Measurements from ENCODE around the gene MRPL12.

MRPL12 gene

DNA sequence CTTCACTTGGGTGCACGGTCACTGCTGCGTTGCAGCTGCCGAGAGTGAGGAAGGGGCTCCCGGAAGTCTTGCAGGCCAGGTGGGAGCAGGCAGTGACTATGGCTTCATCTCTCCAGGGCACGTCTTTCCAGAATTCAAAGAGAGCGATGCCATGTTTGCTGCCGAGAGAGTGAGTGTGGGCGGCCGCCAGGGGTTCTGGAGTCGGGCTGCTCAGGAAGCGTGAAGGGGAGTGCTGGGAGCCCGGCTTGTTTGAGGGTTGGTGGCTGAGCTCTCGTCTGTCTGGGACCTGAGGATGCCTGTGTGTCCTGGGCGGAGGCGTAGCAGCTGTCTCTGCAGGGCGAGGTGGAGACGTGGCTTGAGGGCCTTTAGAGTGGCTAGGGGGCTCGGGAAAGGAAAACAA is 13.1 kb upstream of the MRPL12 start:
- TF ChIP-seq, protein P1, sequence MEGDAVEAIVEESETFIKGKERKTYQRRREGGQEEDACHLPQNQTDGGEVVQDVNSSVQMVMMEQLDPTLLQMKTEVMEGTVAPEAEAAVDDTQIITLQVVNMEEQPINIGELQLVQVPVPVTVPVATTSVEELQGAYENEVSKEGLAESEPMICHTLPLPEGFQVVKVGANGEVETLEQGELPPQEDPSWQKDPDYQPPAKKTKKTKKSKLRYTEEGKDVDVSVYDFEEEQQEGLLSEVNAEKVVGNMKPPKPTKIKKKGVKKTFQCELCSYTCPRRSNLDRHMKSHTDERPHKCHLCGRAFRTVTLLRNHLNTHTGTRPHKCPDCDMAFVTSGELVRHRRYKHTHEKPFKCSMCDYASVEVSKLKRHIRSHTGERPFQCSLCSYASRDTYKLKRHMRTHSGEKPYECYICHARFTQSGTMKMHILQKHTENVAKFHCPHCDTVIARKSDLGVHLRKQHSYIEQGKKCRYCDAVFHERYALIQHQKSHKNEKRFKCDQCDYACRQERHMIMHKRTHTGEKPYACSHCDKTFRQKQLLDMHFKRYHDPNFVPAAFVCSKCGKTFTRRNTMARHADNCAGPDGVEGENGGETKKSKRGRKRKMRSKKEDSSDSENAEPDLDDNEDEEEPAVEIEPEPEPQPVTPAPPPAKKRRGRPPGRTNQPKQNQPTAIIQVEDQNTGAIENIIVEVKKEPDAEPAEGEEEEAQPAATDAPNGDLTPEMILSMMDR (IDR thresholded peaks at IDR 0.05; ENCODE audit: extremely low read depth, missing control alignments), result no peak
- DNase-seq (ENCODE audit: low spot score), result no peak

DNA sequence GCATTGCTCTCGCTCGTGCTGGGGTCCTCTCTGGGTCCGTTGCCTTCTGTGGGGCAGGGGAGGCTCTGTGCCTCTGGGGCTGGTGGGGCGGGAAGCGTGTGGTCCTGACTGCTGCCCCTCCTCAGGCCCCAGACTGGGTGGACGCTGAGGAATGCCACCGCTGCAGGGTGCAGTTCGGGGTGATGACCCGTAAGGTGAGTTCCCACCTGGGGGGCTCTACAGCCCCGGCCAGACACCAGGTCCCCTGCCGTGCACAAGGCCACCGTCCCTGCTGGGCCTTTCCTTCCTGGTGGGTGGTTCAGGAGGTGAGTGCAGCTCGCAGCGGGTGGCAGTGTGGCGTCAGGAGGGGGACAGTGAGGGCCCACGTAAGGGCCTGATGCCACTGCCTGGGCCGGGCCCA is 12.6 kb upstream of the MRPL12 start:
- TF ChIP-seq, protein P1 (IDR thresholded peaks at IDR 0.05; ENCODE audit: extremely low read depth, missing control alignments), result no peak
- DNase-seq (ENCODE audit: low spot score), result no peak

DNA sequence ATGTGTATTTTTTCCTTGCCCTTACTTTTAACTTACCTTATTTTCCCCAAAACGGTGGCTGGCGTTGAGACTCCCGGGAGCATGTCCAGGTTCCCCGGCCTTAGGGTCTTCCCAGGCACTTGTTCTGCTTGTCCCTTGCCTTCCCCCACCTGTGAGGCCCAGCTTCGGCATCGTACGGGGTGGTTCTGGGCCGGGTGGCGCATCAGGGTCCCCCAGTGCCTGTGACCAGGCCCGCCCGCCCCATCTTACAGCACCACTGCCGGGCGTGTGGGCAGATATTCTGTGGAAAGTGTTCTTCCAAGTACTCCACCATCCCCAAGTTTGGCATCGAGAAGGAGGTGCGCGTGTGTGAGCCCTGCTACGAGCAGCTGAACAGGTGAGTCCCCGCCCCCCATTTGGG is 12.0 kb upstream of the MRPL12 start:
- DNase-seq (ENCODE audit: low spot score), result no peak
- TF ChIP-seq, protein P1 (IDR thresholded peaks at IDR 0.05; ENCODE audit: extremely low read depth, missing control alignments), result no peak

DNA sequence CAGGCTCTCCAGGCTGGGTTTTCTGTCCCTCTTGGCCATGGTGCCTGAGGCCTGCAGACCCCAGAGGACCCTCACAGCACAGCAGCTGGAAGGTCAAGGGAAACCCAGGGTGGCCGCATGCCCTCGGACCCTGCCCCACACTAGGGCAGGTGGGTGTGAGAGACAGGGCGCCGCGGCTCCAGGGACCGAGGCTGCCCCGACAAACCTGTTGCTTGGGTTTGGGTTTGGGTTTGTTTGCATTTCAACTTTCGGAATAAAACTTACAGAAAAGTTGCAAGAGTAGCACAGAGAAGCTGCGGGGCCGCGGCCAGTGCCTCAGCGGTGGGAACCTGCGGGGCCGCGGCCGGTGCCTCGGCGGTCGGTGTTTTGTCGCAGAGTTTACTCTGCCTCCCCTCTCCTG is 11.6 kb upstream of the MRPL12 start:
- TF ChIP-seq, protein P1 (IDR thresholded peaks at IDR 0.05; ENCODE audit: extremely low read depth, missing control alignments), result no peak
- DNase-seq (ENCODE audit: low spot score), result no peak

DNA sequence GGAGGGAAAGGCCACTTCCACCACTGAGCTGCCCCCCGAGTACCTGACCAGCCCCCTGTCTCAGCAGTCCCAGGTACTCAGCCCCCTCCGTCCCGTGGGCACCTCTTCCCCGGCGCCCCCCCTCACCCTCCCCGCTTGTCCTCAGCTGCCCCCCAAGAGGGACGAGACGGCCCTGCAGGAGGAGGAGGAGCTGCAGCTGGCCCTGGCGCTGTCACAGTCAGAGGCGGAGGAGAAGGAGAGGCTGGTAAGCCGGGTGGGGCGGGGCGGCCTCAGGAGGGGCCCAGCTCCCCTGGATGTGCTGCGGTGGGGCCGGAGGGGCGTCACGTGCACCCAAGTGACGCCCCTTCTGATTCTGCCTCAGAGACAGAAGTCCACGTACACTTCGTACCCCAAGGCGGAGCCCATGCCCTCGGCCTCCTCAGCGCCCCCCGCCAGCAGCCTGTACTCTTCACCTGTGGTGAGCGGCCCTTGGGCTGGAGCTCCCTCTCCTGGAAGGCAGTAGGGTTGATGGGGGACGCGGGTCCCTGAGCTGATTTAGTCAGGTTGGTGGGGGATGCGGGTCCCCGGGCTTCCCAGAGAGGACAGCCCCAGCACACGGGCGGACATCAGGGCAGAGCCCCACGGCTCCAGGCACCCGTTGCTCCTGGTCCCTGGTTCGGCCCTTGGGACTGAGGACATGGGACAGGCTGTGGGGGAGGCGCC is 9.5 kb upstream of the MRPL12 start:
- DNase-seq (ENCODE audit: low spot score), result no peak

DNA sequence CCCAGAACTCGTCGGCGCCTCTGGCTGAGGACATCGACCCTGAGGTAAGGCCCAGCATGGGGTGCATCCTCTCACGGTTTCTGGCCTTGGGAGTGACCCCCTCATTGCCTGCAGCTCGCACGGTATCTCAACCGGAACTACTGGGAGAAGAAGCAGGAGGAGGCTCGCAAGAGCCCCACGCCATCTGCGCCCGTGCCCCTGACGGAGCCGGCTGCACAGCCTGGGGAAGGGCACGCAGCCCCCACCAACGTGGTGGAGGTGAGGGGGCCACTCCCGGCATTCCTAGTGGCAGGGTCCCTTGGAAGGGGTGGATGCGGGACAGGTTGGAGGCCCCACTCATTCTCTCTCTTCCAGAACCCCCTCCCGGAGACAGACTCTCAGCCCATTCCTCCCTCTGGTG is 8.4 kb upstream of the MRPL12 start:
- DNase-seq (ENCODE audit: low spot score), result no peak
- TF ChIP-seq, protein P1 (IDR thresholded peaks at IDR 0.05; ENCODE audit: extremely low read depth, missing control alignments), result no peak

More for the DNA sequence above, 9.5 kb upstream of the MRPL12 start:
- TF ChIP-seq, protein P1 (IDR thresholded peaks at IDR 0.05; ENCODE audit: extremely low read depth, missing control alignments), result no peak

DNA sequence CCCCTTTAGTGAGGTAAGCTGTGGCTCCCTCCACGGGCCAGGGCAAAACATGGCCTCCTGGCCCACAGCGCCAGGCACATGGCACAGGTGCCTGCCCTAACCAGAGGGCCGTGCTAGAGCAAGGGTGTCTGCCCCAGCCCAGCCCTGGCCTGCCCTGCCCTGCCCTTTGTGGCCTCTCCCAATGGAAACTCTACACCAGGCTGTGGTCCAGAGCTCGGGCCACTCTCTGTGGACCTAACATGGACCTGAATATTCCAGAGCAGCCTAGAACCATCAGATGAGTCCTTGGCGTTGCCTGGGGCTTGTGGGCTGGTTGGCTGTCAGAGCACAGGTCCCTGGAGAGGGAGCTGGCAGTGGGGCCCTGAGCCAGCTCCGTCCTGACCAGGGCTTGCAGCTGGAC is 8.0 kb upstream of the MRPL12 start:
- TF ChIP-seq, protein P1 (IDR thresholded peaks at IDR 0.05; ENCODE audit: extremely low read depth, missing control alignments), result no peak
- DNase-seq (ENCODE audit: low spot score), result no peak

Measured in GM20000 (cell line).